HG03521 (cell line): ENCODE measurements around the gene HK1.
"Not testable (repeated sequence)": the region's sequence is repeated elsewhere in the genome, so short reads cannot be mapped to it uniquely, and the experiment has no call there.

ENCODE experiments used
- ATAC-seq: cut with Tn5 transposase; IDR thresholded peaks from one replicate; pipeline ENCODE4 v1.9.1; 2021; ENCODE audit warnings: mild to moderate bottlenecking, moderate library complexity; ENCODE audit not compliant: unreplicated experiment

HK1 gene

GRCh38 chr10:69278446-69278963 is at the start of gene HK1:
TSS of gene HK1 (plus strand) at chr10:69278496.
- no peak for ATAC-seq

- ATAC-seq = no peak
Measured at GRCh38 chr10:69229616-69229916, 48.7 kb upstream of the HK1 start.

GRCh38 chr10:69230128-69230527 is 48.2 kb upstream of the HK1 start:
- ATAC-seq = no peak

GRCh38 chr10:69232252-69232651 is 46.0 kb upstream of the HK1 start:
- no peak for ATAC-seq

- no peak for ATAC-seq
Measured at GRCh38 chr10:69232736-69233480, 45.4 kb upstream of the HK1 start.

GRCh38 chr10:69234447-69234846 is 43.8 kb upstream of the HK1 start:
- no peak for ATAC-seq

- ATAC-seq = peak; percentile 93
Measured at GRCh38 chr10:69237528-69238159, 40.7 kb upstream of the HK1 start.

- no peak for ATAC-seq
Measured at GRCh38 chr10:69239136-69239535, 39.2 kb upstream of the HK1 start.

- ATAC-seq = no peak
Measured at GRCh38 chr10:69239816-69240434, 38.4 kb upstream of the HK1 start.

- no peak for ATAC-seq
Measured at GRCh38 chr10:69240455-69240854, 37.8 kb upstream of the HK1 start.

- no peak for ATAC-seq
Measured at GRCh38 chr10:69241575-69241974, 36.7 kb upstream of the HK1 start.

- no peak for ATAC-seq
Measured at GRCh38 chr10:69242040-69242851, 36.0 kb upstream of the HK1 start.

- no peak for ATAC-seq
Measured at GRCh38 chr10:69242852-69243212, 35.5 kb upstream of the HK1 start.

- ATAC-seq = no peak
Measured at GRCh38 chr10:69243817-69244216, 34.5 kb upstream of the HK1 start.

GRCh38 chr10:69246036-69246435 is 32.3 kb upstream of the HK1 start:
- ATAC-seq = no peak

GRCh38 chr10:69246581-69247312 is 31.5 kb upstream of the HK1 start:
- no peak for ATAC-seq

- no peak for ATAC-seq
Measured at GRCh38 chr10:69247313-69247710, 31.0 kb upstream of the HK1 start.

- no peak for ATAC-seq
Measured at GRCh38 chr10:69248117-69248730, 30.1 kb upstream of the HK1 start.

GRCh38 chr10:69250041-69250440 is 28.3 kb upstream of the HK1 start:
- no peak for ATAC-seq

GRCh38 chr10:69251417-69251816 is 26.9 kb upstream of the HK1 start:
- not testable (repeated sequence) for ATAC-seq
